ENCODE measurements around the gene VMP1. TPM values are rescaled to one million over a fixed set of nuclear protein-coding genes. Genes with fewer than 3 reads are reported as not detected.
"Not testable (repeated sequence)": the region's sequence is repeated elsewhere in the genome, so short reads cannot be mapped to it uniquely, and the experiment has no call there.

VMP1 gene
- total RNA-seq, 2 experiments from 2014 or later: 398 to 408 TPM

GRCh38 chr17:59745040-59745439, 37.6 kb downstream of the VMP1 start:
- H3K4me3 Mint-ChIP-seq: no peak overlapping the region
- H3K27me3 Mint-ChIP-seq: no peaks in the 10 kb centered on the region
- H3K36me3 Mint-ChIP-seq (ENCODE audit: low read depth): peaks cover 24% of the 10 kb centered on the region
- H3K27ac Mint-ChIP-seq: no peak overlapping the region
- H3K4me1 Mint-ChIP-seq: peaks cover 14% of the 10 kb centered on the region
- no peak for DNase-seq
- H3K9me3 Mint-ChIP-seq: peaks cover 2% of the 10 kb centered on the region
- POLR2A ChIA-PET: interaction anchor here (0.7 to 1.2 kb wide), 6 partner anchors 37 to 148 kb away, joined by 3 to 4 read pairs (median 3); partner anchors contain the start of genes PTRH2, RPS6KB1, TUBD1 and VMP1
- CTCF ChIA-PET: interaction anchor here (1.3 to 2.3 kb wide), 5 partner anchors 12 to 435 kb away, joined by 3 to 7 read pairs (median 4); no protein-coding TSS in a partner anchor

- Mint-ChIP-seq H3K4me3 (no peak overlapping the region), H3K9me3 (peaks cover 2% of the 10 kb centered on the region), H3K36me3 (ENCODE audit: low read depth) (peaks cover 14% of the 10 kb centered on the region), H3K27ac (no peak overlapping the region), H3K4me1 (peaks cover 26% of the 10 kb centered on the region), H3K27me3 (no peaks in the 10 kb centered on the region)
- ChIA-PET CTCF (interaction anchor here (0.7 to 2.3 kb wide), 13 partner anchors 11 to 305 kb away, joined by 3 to 9 read pairs (median 4); partner anchors contain the start of gene RNFT1), POLR2A (interaction anchor here (1.0 to 1.6 kb wide), 4 partner anchors 39 to 146 kb away, joined by 3 to 5 read pairs (median 4); partner anchors contain the start of genes RPS6KB1 and TUBD1)
- DNase-seq: no peak
Measured at GRCh38 chr17:59746849-59747445, 39.5 kb downstream of the VMP1 start.

- peaks cover 41% of the 10 kb centered on the region for H3K4me1 Mint-ChIP-seq
- no peak overlapping the region for H3K4me3 Mint-ChIP-seq
- H3K36me3 Mint-ChIP-seq (ENCODE audit: low read depth): peaks cover 3% of the 10 kb centered on the region
- H3K27me3 Mint-ChIP-seq: no peaks in the 10 kb centered on the region
- DNase-seq: no peak
- no peak overlapping the region for H3K27ac Mint-ChIP-seq
- peaks cover 2% of the 10 kb centered on the region for H3K9me3 Mint-ChIP-seq
- ChIA-PET POLR2A (interaction anchor here (0.8 to 1.6 kb wide), 2 partner anchors 37 to 145 kb away, joined by 3 to 5 read pairs; partner anchors contain the start of genes RPS6KB1 and TUBD1), CTCF (interaction anchor here (0.9 to 3.3 kb wide), 5 partner anchors 14 to 288 kb away, joined by 3 to 11 read pairs (median 4); no protein-coding TSS in a partner anchor)
Measured at GRCh38 chr17:59748591-59748990, 41.1 kb downstream of the VMP1 start.

GRCh38 chr17:59751955-59752413, 44.5 kb downstream of the VMP1 start:
- H3K27me3 Mint-ChIP-seq: no peaks in the 10 kb centered on the region
- peaks cover 10% of the 10 kb centered on the region for H3K36me3 Mint-ChIP-seq (ENCODE audit: low read depth)
- H3K4me3 Mint-ChIP-seq: peak overlapping the region; percentile 69
- peak overlapping the region; percentile 91 for H3K27ac Mint-ChIP-seq
- ChIA-PET POLR2A (interaction anchor here (0.8 to 5.7 kb wide), 12 partner anchors 10 to 142 kb away, joined by 3 to 279 read pairs (median 8); partner anchors contain the start of genes CLTC, PTRH2, RPS6KB1 and TUBD1), CTCF (interaction anchor here (0.6 to 6.4 kb wide), 14 partner anchors 8 to 285 kb away, joined by 3 to 88 read pairs (median 7); partner anchors contain the start of gene RNFT1)
- H3K9me3 Mint-ChIP-seq: no peaks in the 10 kb centered on the region
- peaks cover 63% of the 10 kb centered on the region for H3K4me1 Mint-ChIP-seq
- peak; percentile 38 for DNase-seq

- Mint-ChIP-seq H3K4me3 (peak overlapping the region; percentile 69), H3K27ac (peak overlapping the region; percentile 91), H3K27me3 (no peaks in the 10 kb centered on the region), H3K9me3 (no peaks in the 10 kb centered on the region), H3K36me3 (ENCODE audit: low read depth) (peaks cover 11% of the 10 kb centered on the region), H3K4me1 (peaks cover 63% of the 10 kb centered on the region)
- no peak for DNase-seq
- POLR2A ChIA-PET: interaction anchor here (0.5 to 5.7 kb wide), 12 partner anchors 10 to 719 kb away, joined by 3 to 279 read pairs (median 8); partner anchors contain the start of genes CLTC, PTRH2, RPS6KB1 and TUBD1
- CTCF ChIA-PET: interaction anchor here (0.6 to 6.4 kb wide), 14 partner anchors 9 to 285 kb away, joined by 3 to 88 read pairs (median 7); partner anchors contain the start of gene RNFT1
Measured at GRCh38 chr17:59752446-59752845, 45.0 kb downstream of the VMP1 start.

- H3K4me3 Mint-ChIP-seq: peak overlapping the region; percentile 35
- no peak for DNase-seq
- ChIA-PET CTCF (interaction anchor here (0.8 to 6.4 kb wide), 16 partner anchors 10 to 284 kb away, joined by 3 to 88 read pairs (median 10); partner anchors contain the start of gene RNFT1), POLR2A (interaction anchor here (0.5 to 5.7 kb wide), 12 partner anchors 10 to 718 kb away, joined by 3 to 279 read pairs (median 16); partner anchors contain the start of genes CLTC, PTRH2, RPS6KB1 and TUBD1)
- peaks cover 67% of the 10 kb centered on the region for H3K4me1 Mint-ChIP-seq
- H3K9me3 Mint-ChIP-seq: no peaks in the 10 kb centered on the region
- H3K27ac Mint-ChIP-seq: peak overlapping the region; percentile 81
- no peaks in the 10 kb centered on the region for H3K27me3 Mint-ChIP-seq
- peaks cover 14% of the 10 kb centered on the region for H3K36me3 Mint-ChIP-seq (ENCODE audit: low read depth)
Measured at GRCh38 chr17:59752922-59753321, 45.5 kb downstream of the VMP1 start.

GRCh38 chr17:59753522-59754467, 46.3 kb downstream of the VMP1 start:
- Mint-ChIP-seq H3K36me3 (ENCODE audit: low read depth) (peaks cover 23% of the 10 kb centered on the region), H3K27ac (peak overlapping the region; percentile 81), H3K9me3 (no peaks in the 10 kb centered on the region), H3K4me1 (peaks cover 71% of the 10 kb centered on the region), H3K4me3 (peak overlapping the region; percentile 35), H3K27me3 (no peaks in the 10 kb centered on the region)
- DNase-seq: no peak
- ChIA-PET POLR2A (interaction anchor here (0.6 to 5.7 kb wide), 16 partner anchors 9 to 139 kb away, joined by 3 to 279 read pairs (median 8); partner anchors contain the start of genes CLTC, PTRH2, RPS6KB1 and TUBD1), CTCF (interaction anchor here (0.7 to 6.4 kb wide), 19 partner anchors 10 to 283 kb away, joined by 3 to 88 read pairs (median 9); no protein-coding TSS in a partner anchor)

- Mint-ChIP-seq H3K27ac (peak overlapping the region; percentile 81), H3K4me1 (peaks cover 71% of the 10 kb centered on the region), H3K4me3 (peak overlapping the region; percentile 35), H3K27me3 (no peaks in the 10 kb centered on the region), H3K36me3 (ENCODE audit: low read depth) (peaks cover 31% of the 10 kb centered on the region), H3K9me3 (peaks cover 4% of the 10 kb centered on the region)
- CTCF ChIA-PET: interaction anchor here (0.6 to 6.4 kb wide), 14 partner anchors 9 to 580 kb away, joined by 3 to 88 read pairs (median 10); no protein-coding TSS in a partner anchor
- POLR2A ChIA-PET: interaction anchor here (0.8 to 5.7 kb wide), 15 partner anchors 8 to 139 kb away, joined by 3 to 279 read pairs (median 9); partner anchors contain the start of genes CLTC, PTRH2, RPS6KB1 and TUBD1
- DNase-seq: no peak
Measured at GRCh38 chr17:59754552-59754951, 47.1 kb downstream of the VMP1 start.

- not testable (repeated sequence) for DNase-seq, H3K27me3 Mint-ChIP-seq, H3K4me3 Mint-ChIP-seq, H3K9me3 Mint-ChIP-seq
- peaks cover 71% of the 10 kb centered on the region for H3K4me1 Mint-ChIP-seq
- CTCF ChIA-PET: interaction anchor here (0.6 to 6.4 kb wide), 7 partner anchors 9 to 579 kb away, joined by 3 to 88 read pairs (median 35); no protein-coding TSS in a partner anchor
- peak overlapping the region; percentile 81 for H3K27ac Mint-ChIP-seq
- POLR2A ChIA-PET: interaction anchor here (0.8 to 5.7 kb wide), 14 partner anchors 7 to 138 kb away, joined by 3 to 279 read pairs (median 10); partner anchors contain the start of genes CLTC, PTRH2, RPS6KB1 and TUBD1
- peaks cover 36% of the 10 kb centered on the region for H3K36me3 Mint-ChIP-seq (ENCODE audit: low read depth)
Measured at GRCh38 chr17:59755069-59755468, 47.6 kb downstream of the VMP1 start.

GRCh38 chr17:59756236-59756818, 48.9 kb downstream of the VMP1 start:
- ChIA-PET CTCF (no interaction called here), POLR2A (interaction anchor here (5.6 to 5.7 kb wide), 2 partner anchors 29 to 74 kb away, joined by 277 to 279 read pairs; no protein-coding TSS in a partner anchor)
- H3K27me3 Mint-ChIP-seq: no peaks in the 10 kb centered on the region
- peak overlapping the region; percentile 81 for H3K27ac Mint-ChIP-seq
- H3K4me3 Mint-ChIP-seq: no peak overlapping the region
- no peak for DNase-seq
- H3K9me3 Mint-ChIP-seq: peaks cover 9% of the 10 kb centered on the region
- peaks cover 44% of the 10 kb centered on the region for H3K36me3 Mint-ChIP-seq (ENCODE audit: low read depth)
- H3K4me1 Mint-ChIP-seq: peaks cover 66% of the 10 kb centered on the region

GRCh38 chr17:59757043-59757442, 49.6 kb downstream of the VMP1 start:
- no peak for DNase-seq
- Mint-ChIP-seq H3K27me3 (no peaks in the 10 kb centered on the region), H3K4me3 (no peak overlapping the region), H3K36me3 (ENCODE audit: low read depth) (peaks cover 51% of the 10 kb centered on the region), H3K27ac (no peak overlapping the region), H3K9me3 (peaks cover 9% of the 10 kb centered on the region), H3K4me1 (peaks cover 69% of the 10 kb centered on the region)
- ChIA-PET CTCF (interaction anchor here (1.0 kb wide), 2 partner anchors 11 to 102 kb away, joined by 3 to 4 read pairs; no protein-coding TSS in a partner anchor), POLR2A (interaction anchor here (0.8 to 9.3 kb wide), 4 partner anchors 27 to 83 kb away, joined by 4 to 188 read pairs (median 139); no protein-coding TSS in a partner anchor)
